HG02623 (cell line): ENCODE results near the gene LPCAT3.
A peak's percentile ranks its signal among the peaks of the same experiment; 100 is the strongest.

Experiments
- ATAC-seq: cut with Tn5 transposase; IDR thresholded peaks from one replicate; pipeline ENCODE4 v1.9.1; 2021; ENCODE audit warnings: moderate library complexity; ENCODE audit not compliant: unreplicated experiment

LPCAT3 gene

GRCh38 chr12:6965026-6965661 is 53.1 kb downstream of the LPCAT3 start:
- no peak for ATAC-seq

GRCh38 chr12:6964605-6965025 is 53.7 kb downstream of the LPCAT3 start:
- no peak for ATAC-seq

- ATAC-seq = no peak
These were observed 54.4 kb downstream of the LPCAT3 start for GRCh38 chr12:6963791-6964413.

- ATAC-seq = no peak
These were observed 55.1 kb downstream of the LPCAT3 start for GRCh38 chr12:6963016-6963731.

- ATAC-seq = no peak
These were observed 55.8 kb downstream of the LPCAT3 start for GRCh38 chr12:6962285-6963015.

GRCh38 chr12:6961695-6962284 is 56.5 kb downstream of the LPCAT3 start:
- ATAC-seq = no peak

GRCh38 chr12:6961278-6961694 is 57.0 kb downstream of the LPCAT3 start:
- ATAC-seq = no peak

- ATAC-seq = no peak
These were observed 57.5 kb downstream of the LPCAT3 start for GRCh38 chr12:6960593-6961277.

GRCh38 chr12:6959805-6960592 is 58.3 kb downstream of the LPCAT3 start:
- no peak for ATAC-seq

- ATAC-seq = peak; percentile 45
These were observed 59.0 kb downstream of the LPCAT3 start for GRCh38 chr12:6959058-6959804.

- ATAC-seq = no peak
These were observed 59.6 kb downstream of the LPCAT3 start for GRCh38 chr12:6958609-6959057.

- ATAC-seq = no peak
These were observed 60.3 kb downstream of the LPCAT3 start for GRCh38 chr12:6957741-6958608.

GRCh38 chr12:6957151-6957701 is 61.0 kb downstream of the LPCAT3 start:
- no peak for ATAC-seq

- ATAC-seq = no peak
These were observed 62.1 kb downstream of the LPCAT3 start for GRCh38 chr12:6956021-6956727.

GRCh38 chr12:6955108-6956020 is 62.9 kb downstream of the LPCAT3 start:
- no peak for ATAC-seq
